ENCODE data around the gene UQCR11. TPM values are rescaled to one million over a fixed set of nuclear protein-coding genes. Genes with fewer than 3 reads are reported as not detected.

UQCR11 gene
- total and polyA plus RNA-seq, 2 of the 4 experiments (the other 2 are of a cell fraction), result 29.2 to 177 TPM

- Histone ChIP-seq H3K4me2 (ENCODE audit: low read depth, low read length) (peak overlapping the region; percentile 91), H3K27me3 (ENCODE audit: control insufficient read depth, insufficient read depth, low read length) (no peaks in the 10 kb centered on the region), H3K4me1 (ENCODE audit: control insufficient read depth, insufficient read depth, low read length) (peaks cover 3% of the 10 kb centered on the region; the same call in 1 of the 2 replicates), H2BK15ac (ENCODE audit: low read depth, low read length) (no peak overlapping the region), H4K20me1 (ENCODE audit: insufficient read depth, low read length) (peaks cover 37% of the 10 kb centered on the region), H3K4ac (ENCODE audit: low read depth, low read length) (peak overlapping the region; percentile 73), H2AFZ (replicated peaks; ENCODE audit: low read length, poor library complexity) (peak overlapping the region; percentile 79), H3K9ac (ENCODE audit: low read depth, low read length) (peak overlapping the region; percentile 72), H4K8ac (ENCODE audit: low read depth in 2 of 2, low read length in 2 of 2) (peak overlapping the region in 1 of 2 experiments; percentile 77; a peak in 1 of 4 replicates), H3K23ac (ENCODE audit: low read depth, low read length) (peak overlapping the region; percentile 94), H3K56ac (ENCODE audit: extremely low read depth, insufficient read depth, low read length) (no peak overlapping the region), H2AK9ac (replicated peaks; ENCODE audit: low read depth, low read length, poor library complexity) (peak overlapping the region; percentile 100), H3K14ac (replicated peaks; ENCODE audit: low read depth, low read length) (peak overlapping the region; percentile 94), H2AK5ac (ENCODE audit: low read depth, low read length) (peak overlapping the region; percentile 76; the same call in 1 of the 2 replicates), H2BK5ac (ENCODE audit: low read depth, low read length, poor library complexity, severe bottlenecking) (peak overlapping the region; percentile 24), H3K36me3 (ENCODE audit: control insufficient read depth, insufficient read depth, low read length) (peaks cover 28% of the 10 kb centered on the region; the same call in 1 of the 2 replicates), H3K27ac (ENCODE audit: insufficient read depth, low read length) (peak overlapping the region; percentile 50), H2BK120ac (ENCODE audit: low read depth, low read length) (no peak overlapping the region), H3K18ac (ENCODE audit: low read depth, low read length) (no peak overlapping the region), H3K9me1 (ENCODE audit: insufficient read depth, low read length) (no peaks in the 10 kb centered on the region), H2BK20ac (ENCODE audit: low read depth, low read length) (no peak overlapping the region), H4K5ac (ENCODE audit: low read depth, low read length) (no peak overlapping the region), H4K91ac (ENCODE audit: insufficient read depth, low read depth, low read length) (no peak overlapping the region), H3K4me3 (ENCODE audit: insufficient read depth, low read depth, low read length) (peak overlapping the region; percentile 61), H3K79me1 (ENCODE audit: low read depth in 1 of 2, low read length in 2 of 2) (peaks cover 20 to 52% of the 10 kb centered on the region in 2 experiments), H3K9me3 (ENCODE audit: control insufficient read depth, insufficient read depth, low read length) (no peaks in the 10 kb centered on the region)
- peak; percentile 16 for DNase-seq
- 0% methylated on average over 3 of the region's 36 CpGs; no CpG with 5 or more reads in 1 of the 2 experiments for WGBS, 2 experiments (ENCODE audit: extremely low coverage in 2 of 2, insufficient read length in 1 of 2)
- intact Hi-C loops (cut with micrococcal nuclease) (loop anchor here (2.0 kb wide), 1 partner anchor 44 kb away; no protein-coding TSS in a partner anchor), dilution Hi-C loops (cut with HindIII; ENCODE audit: low sequenced_read_pairs, unreplicated experiment) (no loop called here), in situ Hi-C loops (cut with MboI; ENCODE audit: low sequenced_read_pairs) (no loop called here)
- TF ChIP-seq NFE2L2 (IDR thresholded peaks at IDR 0.05; ENCODE audit: low read depth, low read length) (no peak), RCOR1 (IDR thresholded peaks at IDR 0.05; ENCODE audit: insufficient replicate concordance, low read length) (no peak), CEBPB (IDR thresholded peaks at IDR 0.05; ENCODE audit: low read depth, low read length) (no peak), MAFK (IDR thresholded peaks at IDR 0.05; ENCODE audit: low read depth, low read length) (no peak)
- TF ChIP-seq, protein P1, sequence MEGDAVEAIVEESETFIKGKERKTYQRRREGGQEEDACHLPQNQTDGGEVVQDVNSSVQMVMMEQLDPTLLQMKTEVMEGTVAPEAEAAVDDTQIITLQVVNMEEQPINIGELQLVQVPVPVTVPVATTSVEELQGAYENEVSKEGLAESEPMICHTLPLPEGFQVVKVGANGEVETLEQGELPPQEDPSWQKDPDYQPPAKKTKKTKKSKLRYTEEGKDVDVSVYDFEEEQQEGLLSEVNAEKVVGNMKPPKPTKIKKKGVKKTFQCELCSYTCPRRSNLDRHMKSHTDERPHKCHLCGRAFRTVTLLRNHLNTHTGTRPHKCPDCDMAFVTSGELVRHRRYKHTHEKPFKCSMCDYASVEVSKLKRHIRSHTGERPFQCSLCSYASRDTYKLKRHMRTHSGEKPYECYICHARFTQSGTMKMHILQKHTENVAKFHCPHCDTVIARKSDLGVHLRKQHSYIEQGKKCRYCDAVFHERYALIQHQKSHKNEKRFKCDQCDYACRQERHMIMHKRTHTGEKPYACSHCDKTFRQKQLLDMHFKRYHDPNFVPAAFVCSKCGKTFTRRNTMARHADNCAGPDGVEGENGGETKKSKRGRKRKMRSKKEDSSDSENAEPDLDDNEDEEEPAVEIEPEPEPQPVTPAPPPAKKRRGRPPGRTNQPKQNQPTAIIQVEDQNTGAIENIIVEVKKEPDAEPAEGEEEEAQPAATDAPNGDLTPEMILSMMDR (conservative IDR thresholded peaks at IDR 0.05; ENCODE audit: low read depth, low read length), result peak; percentile 10; the same call in 1 of the 2 replicates
- no TSS peak for BruUV-seq (replicated peaks)
- POLR2A ChIA-PET (ENCODE audit: unreplicated experiment), result interaction anchor here (0.6 kb wide), 1 partner anchor 183 kb away, joined by 4 read pairs; no protein-coding TSS in a partner anchor
- CTCF ChIA-PET, result no interaction called here
- no peak for ATAC-seq (ENCODE audit: low read depth)
Observed at GRCh38 chr19:1650650-1651567, 45.6 kb upstream of the UQCR11 start.

Measured in IMR-90 (cell line).